ENCODE results near the gene UTRN. TPM values are rescaled to one million over a fixed set of nuclear protein-coding genes. Genes with fewer than 3 reads are reported as not detected.

Gene UTRN
- total RNA-seq, 3 donors from 2014 or later: 204 to 397 (median 263) TPM

DNA sequence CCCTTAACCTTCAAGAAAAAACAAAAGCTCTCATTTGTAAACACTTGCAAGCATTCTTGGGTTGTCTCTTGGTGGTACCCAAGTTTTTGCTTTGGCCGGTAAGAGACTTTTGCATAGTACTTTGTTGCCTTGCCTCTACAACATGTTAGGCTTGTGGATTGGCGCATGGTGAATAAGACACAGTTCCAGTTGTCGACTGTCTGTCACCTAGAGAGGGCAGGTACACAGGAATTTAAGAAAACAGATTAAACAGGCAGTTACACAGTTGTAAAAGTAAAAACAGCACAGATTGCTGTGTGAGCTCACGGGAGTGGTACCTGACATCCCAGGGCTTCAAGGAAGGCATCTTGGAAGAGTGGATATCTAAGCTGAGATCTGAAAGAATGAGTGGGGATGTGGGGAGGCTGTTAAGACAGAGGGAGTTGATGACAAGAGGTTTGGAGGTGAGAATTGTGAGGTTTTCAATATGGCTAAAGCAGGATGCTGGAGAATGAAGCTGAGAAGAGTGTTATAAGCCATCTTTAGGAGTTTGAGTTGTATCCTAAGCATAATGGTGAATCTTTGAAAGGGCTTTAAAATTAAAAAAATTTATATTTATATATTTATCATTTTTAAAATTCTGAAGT is 19.2 kb downstream of the UTRN start:
- intact Hi-C loops (cut with DNase I; ENCODE audit: low total_unique reads): no loop called here
- Histone ChIP-seq H3K9me3 (no peaks in the 10 kb centered on the region), H3K27ac (no peak overlapping the region), H3K4me3 (no peak overlapping the region), H3K4me1 (no peaks in the 10 kb centered on the region), H3K36me3 (no peaks in the 10 kb centered on the region), H3K27me3 (no peaks in the 10 kb centered on the region)
- no peak for DNase-seq (ENCODE audit: low spot score in 2 of 2)
- no peak for TF ChIP-seq POLR2AphosphoS5 (IDR thresholded peaks at IDR 0.05)
- no peak for TF ChIP-seq POLR2A (IDR thresholded peaks at IDR 0.05)
- TF ChIP-seq, protein P1, sequence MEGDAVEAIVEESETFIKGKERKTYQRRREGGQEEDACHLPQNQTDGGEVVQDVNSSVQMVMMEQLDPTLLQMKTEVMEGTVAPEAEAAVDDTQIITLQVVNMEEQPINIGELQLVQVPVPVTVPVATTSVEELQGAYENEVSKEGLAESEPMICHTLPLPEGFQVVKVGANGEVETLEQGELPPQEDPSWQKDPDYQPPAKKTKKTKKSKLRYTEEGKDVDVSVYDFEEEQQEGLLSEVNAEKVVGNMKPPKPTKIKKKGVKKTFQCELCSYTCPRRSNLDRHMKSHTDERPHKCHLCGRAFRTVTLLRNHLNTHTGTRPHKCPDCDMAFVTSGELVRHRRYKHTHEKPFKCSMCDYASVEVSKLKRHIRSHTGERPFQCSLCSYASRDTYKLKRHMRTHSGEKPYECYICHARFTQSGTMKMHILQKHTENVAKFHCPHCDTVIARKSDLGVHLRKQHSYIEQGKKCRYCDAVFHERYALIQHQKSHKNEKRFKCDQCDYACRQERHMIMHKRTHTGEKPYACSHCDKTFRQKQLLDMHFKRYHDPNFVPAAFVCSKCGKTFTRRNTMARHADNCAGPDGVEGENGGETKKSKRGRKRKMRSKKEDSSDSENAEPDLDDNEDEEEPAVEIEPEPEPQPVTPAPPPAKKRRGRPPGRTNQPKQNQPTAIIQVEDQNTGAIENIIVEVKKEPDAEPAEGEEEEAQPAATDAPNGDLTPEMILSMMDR (IDR thresholded peaks at IDR 0.05): no peak

DNA sequence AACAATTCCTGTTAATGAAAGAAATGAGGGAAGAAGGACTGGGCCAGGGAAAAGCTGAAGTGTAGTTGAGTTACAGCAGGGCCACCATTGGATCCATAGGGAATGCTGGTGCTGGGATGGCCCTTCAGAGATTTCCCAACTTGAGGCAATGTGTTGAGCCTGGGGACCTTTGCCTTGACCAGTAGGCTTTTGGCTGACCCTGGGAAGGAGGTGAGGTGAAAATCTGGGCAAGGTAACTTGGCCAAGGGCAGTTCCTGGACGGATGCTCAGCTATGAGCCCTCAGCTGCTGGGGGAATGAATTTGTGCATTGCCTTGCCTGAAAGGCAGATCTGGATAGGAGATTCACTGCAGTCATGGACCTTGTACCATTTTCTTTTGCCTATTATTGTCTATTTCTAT is 20.4 kb downstream of the UTRN start:
- Histone ChIP-seq H3K4me1 (no peaks in the 10 kb centered on the region), H3K4me3 (no peak overlapping the region), H3K27ac (no peak overlapping the region), H3K9me3 (no peaks in the 10 kb centered on the region), H3K36me3 (no peaks in the 10 kb centered on the region), H3K27me3 (no peaks in the 10 kb centered on the region)
- intact Hi-C loops (cut with DNase I; ENCODE audit: low total_unique reads): no loop called here
- TF ChIP-seq POLR2A (IDR thresholded peaks at IDR 0.05) (no peak), POLR2AphosphoS5 (IDR thresholded peaks at IDR 0.05) (no peak)
- TF ChIP-seq, protein P1 (IDR thresholded peaks at IDR 0.05): no peak
- no peak for DNase-seq (ENCODE audit: low spot score in 2 of 2)

DNA sequence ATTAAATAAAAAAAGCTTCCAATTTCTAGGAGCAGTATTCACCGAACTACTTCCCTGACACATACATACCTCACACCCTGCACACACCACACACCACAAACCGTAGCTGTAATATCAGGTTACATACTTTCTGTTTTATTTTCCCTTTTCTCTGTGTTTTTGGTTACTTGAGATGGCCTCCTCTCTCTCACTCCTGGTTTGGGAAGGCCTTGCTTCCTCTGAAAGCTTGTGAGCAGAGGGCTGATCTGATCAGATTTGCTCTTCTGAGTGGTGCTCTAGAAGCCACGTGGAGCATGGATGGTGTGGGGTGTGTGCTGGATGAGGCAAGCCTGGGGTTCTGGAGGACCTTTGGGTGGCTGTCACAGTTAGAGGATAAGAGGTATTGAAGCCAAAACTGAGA is 20.9 kb downstream of the UTRN start:
- DNase-seq (ENCODE audit: low spot score in 2 of 2): no peak
- no peaks in the 10 kb centered on the region for H3K36me3 ChIP-seq
- no peaks in the 10 kb centered on the region for H3K4me1 ChIP-seq
- intact Hi-C loops (cut with DNase I; ENCODE audit: low total_unique reads): no loop called here
- no peaks in the 10 kb centered on the region for H3K9me3 ChIP-seq
- no peak overlapping the region for H3K4me3 ChIP-seq
- H3K27ac ChIP-seq: no peak overlapping the region
- no peaks in the 10 kb centered on the region for H3K27me3 ChIP-seq
- TF ChIP-seq, protein P1 (IDR thresholded peaks at IDR 0.05): no peak
- TF ChIP-seq POLR2AphosphoS5 (IDR thresholded peaks at IDR 0.05): no peak
- no peak for TF ChIP-seq POLR2A (IDR thresholded peaks at IDR 0.05)

DNA sequence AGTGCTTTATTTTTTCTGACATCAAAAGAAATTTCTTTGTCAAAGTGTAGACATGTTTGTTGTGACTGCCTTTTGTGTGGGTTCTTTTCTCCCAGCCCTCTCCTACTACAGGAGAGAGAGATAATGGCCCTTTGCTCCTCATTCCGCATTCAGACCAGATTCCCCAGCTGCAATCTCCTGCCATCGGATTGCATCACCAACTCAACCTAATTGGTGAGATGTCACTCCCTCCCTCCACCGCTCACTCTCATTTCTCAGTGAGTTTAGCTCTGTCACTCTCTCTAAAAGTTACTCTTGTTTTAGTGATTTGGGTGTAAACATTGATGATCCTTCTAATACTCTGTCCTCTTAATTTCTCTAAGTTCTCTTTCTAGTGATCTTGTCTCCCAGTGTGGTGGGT is 22.7 kb downstream of the UTRN start:
- no peaks in the 10 kb centered on the region for H3K36me3 ChIP-seq
- no peaks in the 10 kb centered on the region for H3K4me1 ChIP-seq
- TF ChIP-seq POLR2AphosphoS5 (IDR thresholded peaks at IDR 0.05) (no peak), POLR2A (IDR thresholded peaks at IDR 0.05) (no peak)
- TF ChIP-seq, protein P1 (IDR thresholded peaks at IDR 0.05): no peak
- no peaks in the 10 kb centered on the region for H3K9me3 ChIP-seq
- no peak for DNase-seq (ENCODE audit: low spot score in 2 of 2)
- no peak overlapping the region for H3K27ac ChIP-seq
- no peaks in the 10 kb centered on the region for H3K27me3 ChIP-seq
- intact Hi-C loops (cut with DNase I; ENCODE audit: low total_unique reads): no loop called here
- H3K4me3 ChIP-seq: no peak overlapping the region

DNA sequence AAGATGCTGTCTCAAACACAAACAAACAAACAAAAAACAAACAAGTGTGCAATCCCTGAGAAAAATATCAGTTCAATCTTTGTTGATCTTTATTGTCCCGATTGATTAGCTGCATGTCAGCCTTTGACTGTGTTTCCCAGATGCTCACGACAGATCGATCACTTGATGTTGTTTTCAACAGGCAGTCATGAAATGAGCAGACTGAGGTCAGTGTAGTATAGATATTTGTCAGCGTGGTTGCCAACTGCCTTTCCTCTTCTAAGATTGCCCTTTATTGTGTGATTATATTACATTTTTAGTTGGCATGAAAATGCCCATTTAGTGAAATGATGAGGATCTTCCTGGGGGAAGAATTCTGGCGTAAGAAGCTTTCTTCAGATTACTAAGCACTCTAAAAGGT is 25.6 kb downstream of the UTRN start:
- no peaks in the 10 kb centered on the region for H3K9me3 ChIP-seq
- intact Hi-C loops (cut with DNase I; ENCODE audit: low total_unique reads): no loop called here
- peaks cover 0 to 8% of the 10 kb centered on the region in 2 donors for H3K4me1 ChIP-seq
- TF ChIP-seq POLR2AphosphoS5 (IDR thresholded peaks at IDR 0.05) (no peak), POLR2A (IDR thresholded peaks at IDR 0.05) (no peak)
- TF ChIP-seq, protein P1 (IDR thresholded peaks at IDR 0.05): no peak
- no peak overlapping the region for H3K4me3 ChIP-seq
- no peak for DNase-seq (ENCODE audit: low spot score in 2 of 2)
- H3K27ac ChIP-seq: no peak overlapping the region
- no peaks in the 10 kb centered on the region for H3K36me3 ChIP-seq
- no peaks in the 10 kb centered on the region for H3K27me3 ChIP-seq

Data from breast epithelium (tissue), 4 donors.